ENCODE results near the gene IREB2.

Gene IREB2

GRCh38 chr15:78541744-78542034, 103.7 kb downstream of the IREB2 start:
- in situ Hi-C loops (cut with MboI; ENCODE audit: low pct_unique_long_range_greater_than_20kb, low sequenced_read_pairs, unreplicated experiment): no loop called here
- DNase-seq (ENCODE audit: low spot score): no peak
- TF ChIP-seq CTCF (IDR thresholded peaks at IDR 0.05; ENCODE audit: extremely low read depth, insufficient read depth, missing control alignments): no peak

GRCh38 chr15:78542647-78543046, 104.6 kb downstream of the IREB2 start:
- in situ Hi-C loops (cut with MboI; ENCODE audit: low pct_unique_long_range_greater_than_20kb, low sequenced_read_pairs, unreplicated experiment): no loop called here
- no peak for DNase-seq (ENCODE audit: low spot score)
- no peak for TF ChIP-seq CTCF (IDR thresholded peaks at IDR 0.05; ENCODE audit: extremely low read depth, insufficient read depth, missing control alignments)

GRCh38 chr15:78550194-78550593, 112.2 kb downstream of the IREB2 start:
- TF ChIP-seq CTCF (IDR thresholded peaks at IDR 0.05; ENCODE audit: extremely low read depth, insufficient read depth, missing control alignments): no peak
- no peak for DNase-seq (ENCODE audit: low spot score)
- in situ Hi-C loops (cut with MboI; ENCODE audit: low pct_unique_long_range_greater_than_20kb, low sequenced_read_pairs, unreplicated experiment): no loop called here

GRCh38 chr15:78550815-78551214, 112.8 kb downstream of the IREB2 start:
- TF ChIP-seq CTCF (IDR thresholded peaks at IDR 0.05; ENCODE audit: extremely low read depth, insufficient read depth, missing control alignments): no peak
- DNase-seq (ENCODE audit: low spot score): no peak
- in situ Hi-C loops (cut with MboI; ENCODE audit: low pct_unique_long_range_greater_than_20kb, low sequenced_read_pairs, unreplicated experiment): no loop called here

All from GM13977 (cell line).